Keratinocyte (primary cell): ENCODE results near the gene SNTG2. TPM values are rescaled to one million over a fixed set of nuclear protein-coding genes. Genes with fewer than 3 reads are reported as not detected.

Experiments
- DNase-seq: peaks from one replicate; pipeline ENCODE4 v3.0.0-alpha.2; 2011; ENCODE audit warnings: low read depth, missing footprints, low spot score
- FAIRE-seq: peaks from 2 replicates; lab custom pipeline; 2011; peaks lifted over from hg19 to GRCh38; lab: Jason Lieb, UNC
- H2AFZ ChIP-seq: 2 replicates; pipeline ENCODE4 v1.6.0; 2012; ENCODE audit warnings: low read length, control low read depth, inconsistent platforms; ENCODE audit not compliant: control insufficient read depth
- H3K27ac ChIP-seq: 2 replicates; pipeline ENCODE4 v1.5.1; 2011; ENCODE audit warnings: low read length; ENCODE audit not compliant: control insufficient read depth, insufficient read depth
- H3K27me3 ChIP-seq: 3 replicates; pipeline ENCODE4 v1.6.0; 2011; ENCODE audit warnings: low read length; ENCODE audit not compliant: control insufficient read depth, insufficient read depth; ENCODE audit errors: extremely low read depth
- H3K36me3 ChIP-seq, 2 experiments: 2 replicates in 1 of 2; 3 replicates in 1 of 2; pipeline ENCODE4 v1.5.1; 2011; ENCODE audit warnings: low read length in 2 of 2, mild to moderate bottlenecking in 1 of 2; ENCODE audit not compliant: control insufficient read depth in 2 of 2, insufficient read depth in 2 of 2; ENCODE audit errors: extremely low read depth in 1 of 2
- H3K4me1 ChIP-seq: 3 replicates; pipeline ENCODE4 v1.5.1; 2011; ENCODE audit warnings: low read length; ENCODE audit not compliant: control insufficient read depth, insufficient read depth; ENCODE audit errors: extremely low read depth
- H3K4me2 ChIP-seq: 3 replicates; pipeline ENCODE4 v1.6.0; 2011; ENCODE audit warnings: low read depth, low read length; ENCODE audit not compliant: control insufficient read depth, insufficient read depth; ENCODE audit errors: extremely low read depth
- H3K4me3 ChIP-seq, 3 experiments: fragments of 200-600 bp in 1 of 3; sonication (generic) in 1 of 3; 2 replicates in 2 of 3; 3 replicates in 1 of 3; pipeline ENCODE4 v1.5.1; 2011 to 2016; ENCODE audit warnings: low read length in 3 of 3, mild to moderate bottlenecking in 3 of 3, control low read depth in 2 of 3, inconsistent platforms in 1 of 3, low read depth in 1 of 3, mixed read lengths in 1 of 3, mixed run types in 1 of 3, moderate library complexity in 1 of 3; ENCODE audit not compliant: control insufficient read depth in 2 of 3, insufficient read depth in 2 of 3; ENCODE audit errors: extremely low read depth in 1 of 3
- H3K79me2 ChIP-seq: 2 replicates; pipeline ENCODE4 v1.6.0; 2012; ENCODE audit warnings: low read length; ENCODE audit not compliant: control insufficient read depth, insufficient read depth
- H3K9ac ChIP-seq: 3 replicates; pipeline ENCODE4 v1.6.0; 2011; ENCODE audit warnings: low read length; ENCODE audit not compliant: control insufficient read depth, insufficient read depth; ENCODE audit errors: extremely low read depth
- H3K9me1 ChIP-seq: 3 replicates; pipeline ENCODE4 v1.6.0; 2011; ENCODE audit warnings: low read length; ENCODE audit not compliant: control insufficient read depth, insufficient read depth; ENCODE audit errors: extremely low read depth
- H3K9me3 ChIP-seq: 2 replicates; pipeline ENCODE4 v1.5.1; 2012; ENCODE audit warnings: low read depth, low read length; ENCODE audit not compliant: control insufficient read depth
- H4K20me1 ChIP-seq: 3 replicates; pipeline ENCODE4 v1.6.0; 2011; ENCODE audit warnings: low read length; ENCODE audit not compliant: control insufficient read depth, insufficient read depth; ENCODE audit errors: extremely low read depth
- CTCF ChIP-seq, 3 experiments: IDR thresholded peaks in 1 of 3; conservative IDR thresholded peaks in 1 of 3; optimal IDR thresholded peaks in 1 of 3; 2 replicates in 2 of 3; 3 replicates in 1 of 3; pipeline versions ENCODE3 to v1.5.1; 2011; ENCODE audit warnings: low read length in 3 of 3, mild to moderate bottlenecking in 3 of 3, moderate library complexity in 2 of 3, control low read depth in 1 of 3, inconsistent platforms in 1 of 3; ENCODE audit not compliant: insufficient read depth in 2 of 3; ENCODE audit errors: extremely low read depth in 1 of 3
- EZH2 ChIP-seq: IDR thresholded peaks from one replicate; pipeline ENCODE4 v1.6.1; 2012; ENCODE audit warnings: inconsistent platforms, mild to moderate bottlenecking, low read length, moderate library complexity
- dilution Hi-C: fragments of 300-500 bp; cut with MboI; formaldehyde crosslinking; loops from one replicate; pipeline ENCODE4 v1.7.0; 2020; ENCODE audit warnings: low sequenced_read_pairs; ENCODE audit not compliant: extremely low pct_ligation_motif_present
- polyA plus RNA-seq, 5 experiments: library from polyadenylated mRNA; depleted of rRNA in 3 of 5; stranded (reverse) in 3 of 5; stranded (forward) in 1 of 5; unstranded in 1 of 5; fragments of >200 nt; gene quantifications; 1 replicate in 1 of 5; 2 replicates in 3 of 5; 3 replicates in 1 of 5; pipeline versions ENCODE4 v1.2.1 to v1.2.3, GENCODE V29; 2011 to 2012; ENCODE audit warnings: missing spikeins in 2 of 5, low read depth in 1 of 5, low replicate concordance in 1 of 5

The SNTG2 gene
- polyA plus RNA-seq, 1 donor (not counting 4 experiments of a cell fraction or from before 2014, with no cell fraction given) = not detected

- no peaks in the 10 kb centered on the region for H3K9me3 ChIP-seq
- dilution Hi-C loops = no loop called here
- TF ChIP-seq CTCF (optimal IDR thresholded peaks at IDR 0.05 in 1 of 3, IDR thresholded peaks at IDR 0.05 in 1 of 3, conservative IDR thresholded peaks at IDR 0.05 in 1 of 3; ENCODE audit: extremely low read depth in 1 of 3, insufficient read depth in 2 of 3, low read length in 3 of 3) (no peak), EZH2 (no peak)
Observed at GRCh38 chr2:990970-991369, 40.3 kb downstream of the SNTG2 start.

GRCh38 chr2:1002350-1002749, 51.7 kb downstream of the SNTG2 start:
- no peak overlapping the region for H3K4me2 ChIP-seq
- FAIRE-seq = no peak
- no peaks in the 10 kb centered on the region for H3K27me3 ChIP-seq
- H3K4me3 ChIP-seq = no peak overlapping the region
- no peak overlapping the region for H3K27ac ChIP-seq
- H2AFZ ChIP-seq = no peak overlapping the region
- H3K4me1 ChIP-seq = no peaks in the 10 kb centered on the region
- TF ChIP-seq EZH2 (no peak), CTCF (optimal IDR thresholded peaks at IDR 0.05 in 1 of 3, IDR thresholded peaks at IDR 0.05 in 1 of 3, conservative IDR thresholded peaks at IDR 0.05 in 1 of 3; ENCODE audit: extremely low read depth in 1 of 3, insufficient read depth in 2 of 3, low read length in 3 of 3) (no peak)
- no peaks in the 10 kb centered on the region for H3K9me3 ChIP-seq
- H3K79me2 ChIP-seq = no peaks in the 10 kb centered on the region
- no peaks in the 10 kb centered on the region for H3K9me1 ChIP-seq
- H3K36me3 ChIP-seq = no peaks in the 10 kb centered on the region
- dilution Hi-C loops = no loop called here
- no peaks in the 10 kb centered on the region for H4K20me1 ChIP-seq
- no peak overlapping the region for H3K9ac ChIP-seq
- DNase-seq = no peak

More at GRCh38 chr2:990970-991369, 40.3 kb downstream of the SNTG2 start:
- Histone ChIP-seq H3K27me3 (no peaks in the 10 kb centered on the region), H2AFZ (no peak overlapping the region), H3K36me3 (no peaks in the 10 kb centered on the region), H3K9ac (no peak overlapping the region), H3K4me1 (no peaks in the 10 kb centered on the region), H3K9me1 (no peaks in the 10 kb centered on the region), H3K79me2 (no peaks in the 10 kb centered on the region), H3K4me3 (no peak overlapping the region), H3K27ac (no peak overlapping the region), H3K4me2 (no peak overlapping the region), H4K20me1 (no peaks in the 10 kb centered on the region)
- DNase-seq (no peak), FAIRE-seq (no peak)
